NCI-H128 (cell line): ENCODE results near the gene UQCRHL.
A peak's percentile ranks its signal among the peaks of the same experiment; 100 is the strongest.
"Not testable (repeated sequence)": the region's sequence is repeated elsewhere in the genome, so short reads cannot be mapped to it uniquely, and the experiment has no call there.

Experiments
- DNase-seq: peaks from one replicate; lab custom pipeline; 2025; ENCODE audit not compliant: unreplicated experiment; lab: John Stamatoyannopoulos, UW

UQCRHL gene

GRCh38 chr1:15807549-15807948, at the start of gene UQCRHL:
Gene UQCRHL, minus strand, starts transcription at chr1:15807649. Its CDS starts 0 bp downstream, at chr1:15807649.
- not testable (repeated sequence) for DNase-seq

DNA sequence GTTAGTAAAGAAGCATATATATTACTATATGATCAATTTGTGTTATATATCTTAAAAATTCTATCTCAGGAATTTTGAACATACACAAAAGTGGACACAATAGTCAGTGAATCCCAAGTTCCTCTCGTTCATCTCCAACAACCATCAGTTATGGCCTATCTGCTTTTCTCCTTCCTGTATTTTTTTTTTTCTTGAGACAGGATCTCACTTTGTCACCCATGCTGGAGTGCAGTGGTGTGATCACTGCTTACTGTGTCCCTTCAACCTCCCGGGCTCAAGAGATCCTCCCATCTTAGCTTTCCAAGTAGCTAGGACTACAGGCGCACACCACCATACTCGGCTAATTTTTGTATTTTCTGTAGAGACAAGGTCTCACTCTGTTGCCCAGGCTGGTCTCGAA, 49.4 kb upstream of the UQCRHL start:
- DNase-seq: no peak

- no peak for DNase-seq
Observed at GRCh38 chr1:15852828-15853302, 45.4 kb upstream of the UQCRHL start.

GRCh38 chr1:15852036-15852827, 44.8 kb upstream of the UQCRHL start:
- no peak for DNase-seq

DNA sequence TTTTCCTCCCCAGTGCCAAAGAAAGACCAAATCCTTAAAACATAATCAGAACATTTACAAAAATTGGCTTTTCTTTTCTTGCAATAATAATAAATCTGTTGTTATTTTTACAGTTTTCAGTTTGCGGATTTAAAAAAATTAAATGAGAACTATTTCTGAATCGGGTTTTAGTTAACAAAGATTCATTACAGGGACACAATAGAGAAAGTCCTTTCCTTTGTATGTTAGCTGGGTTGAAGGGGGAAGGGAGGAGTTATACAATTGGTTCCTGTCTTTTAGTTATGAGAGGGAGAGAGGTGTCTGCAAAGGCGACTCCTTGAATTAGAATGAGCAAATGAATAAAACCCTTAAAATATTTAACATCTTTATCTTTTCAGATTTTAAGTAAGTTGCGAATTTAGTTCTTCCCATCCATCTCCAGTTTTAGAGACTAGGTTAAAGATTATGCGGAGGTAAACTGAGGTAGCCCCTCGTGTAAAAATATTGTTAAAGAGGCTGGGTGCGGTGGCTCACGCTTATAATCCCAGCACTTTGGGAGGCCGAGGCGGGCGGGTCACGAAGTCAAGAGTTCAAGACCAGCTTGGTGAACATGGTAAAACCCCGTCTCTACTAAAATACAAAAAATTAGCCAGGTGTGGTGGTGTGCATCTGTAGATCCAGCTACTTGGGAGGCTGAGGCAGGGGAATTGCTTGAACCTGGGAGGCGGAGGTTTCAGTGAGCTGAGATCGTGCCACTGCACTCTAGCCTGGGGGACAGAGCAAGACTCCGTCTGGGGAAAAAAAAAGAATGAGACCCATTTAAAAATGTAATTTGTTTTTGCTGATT, 44.0 kb upstream of the UQCRHL start:
- DNase-seq: peak; percentile 25

DNA sequence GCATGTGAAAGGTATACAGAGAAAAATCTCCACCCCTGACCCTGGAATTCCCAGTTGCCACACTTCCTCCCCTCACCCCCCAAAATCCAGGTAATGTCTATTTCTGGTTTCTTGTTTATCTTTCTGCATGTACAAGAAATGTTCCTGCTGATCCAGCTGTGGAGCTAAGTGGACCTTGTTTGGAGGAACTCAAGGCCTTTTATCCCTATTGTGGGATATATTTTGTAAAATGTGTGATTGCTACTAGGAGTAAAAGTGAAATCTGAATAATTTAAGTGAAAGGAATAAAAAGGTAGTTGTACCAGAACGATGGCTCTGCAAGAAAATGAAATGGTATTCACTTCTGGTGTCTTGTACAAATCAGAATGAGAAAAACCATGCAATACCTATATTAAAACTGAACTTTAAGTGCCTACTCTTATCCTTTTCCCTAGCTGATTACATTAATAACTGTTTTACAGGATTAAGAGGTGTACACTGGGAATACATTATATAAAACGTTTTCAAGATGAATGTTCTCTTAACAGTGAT, 43.1 kb upstream of the UQCRHL start:
- no peak for DNase-seq

DNA sequence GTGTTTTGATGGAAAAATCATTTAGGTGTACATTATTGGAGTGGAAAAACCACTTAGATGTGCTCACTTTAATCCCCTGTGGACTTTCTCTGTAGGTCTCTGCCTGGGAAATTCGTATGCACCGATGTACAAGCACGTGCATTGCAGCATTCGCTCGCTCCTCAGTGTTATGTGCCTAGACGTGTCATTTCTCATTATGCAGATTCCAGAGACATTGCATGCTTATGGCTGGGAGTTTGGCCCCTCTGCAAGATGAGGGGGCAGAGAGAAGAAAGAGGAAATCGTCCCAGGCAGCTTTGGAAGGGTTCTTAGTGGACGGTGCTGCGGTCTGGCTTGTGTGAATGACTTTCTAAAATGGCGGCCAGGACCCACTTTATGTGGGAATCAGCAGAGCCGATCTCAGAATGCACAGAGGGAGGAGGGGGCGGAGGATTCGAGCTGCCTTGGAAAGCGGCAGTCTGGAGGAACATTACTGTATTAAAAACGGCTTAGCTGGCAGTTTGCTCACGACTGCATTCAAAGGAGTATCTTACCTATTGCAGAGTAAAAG, 42.4 kb upstream of the UQCRHL start:
- DNase-seq: peak; percentile 72

DNA sequence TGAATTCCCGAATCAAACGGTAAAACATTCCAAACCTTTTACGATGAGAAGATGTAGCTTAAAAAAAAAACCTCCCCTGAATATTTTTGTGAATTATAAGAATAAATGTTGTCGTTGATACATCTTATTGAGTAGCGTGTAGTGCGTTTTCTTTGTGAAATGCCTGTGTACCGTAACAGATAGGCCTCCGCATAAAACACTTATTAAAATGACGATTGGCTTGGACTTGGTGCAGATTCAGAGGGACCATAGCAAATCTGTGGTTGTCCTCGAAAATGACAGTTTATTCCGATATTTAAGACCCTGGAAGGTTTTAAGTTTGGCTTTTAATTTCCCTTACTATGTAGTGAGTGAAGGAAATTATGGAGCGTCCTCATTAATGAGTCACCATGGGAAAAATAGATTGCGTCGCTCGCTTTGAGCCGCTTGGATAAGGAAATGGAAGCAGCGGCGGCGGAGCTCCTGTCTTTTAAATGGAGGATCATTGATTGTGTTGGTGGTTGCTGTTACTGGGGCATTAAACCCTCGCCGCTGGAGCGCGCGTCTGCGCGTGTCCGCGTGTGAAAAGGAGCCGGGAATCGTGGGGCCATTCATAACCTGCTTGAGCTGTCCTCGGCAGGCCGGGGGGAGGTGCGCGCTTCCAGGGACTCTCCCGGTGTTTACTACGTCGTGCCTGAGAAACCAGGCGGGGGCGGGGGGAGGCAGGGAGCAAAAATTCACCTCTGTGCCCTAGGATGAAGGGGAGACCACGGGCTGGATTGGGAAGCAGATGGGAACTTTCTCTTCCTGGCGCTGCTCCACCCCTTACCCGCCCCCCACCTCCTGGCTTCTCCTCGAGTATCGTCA, 41.7 kb upstream of the UQCRHL start:
- DNase-seq: peak; percentile 82

DNA sequence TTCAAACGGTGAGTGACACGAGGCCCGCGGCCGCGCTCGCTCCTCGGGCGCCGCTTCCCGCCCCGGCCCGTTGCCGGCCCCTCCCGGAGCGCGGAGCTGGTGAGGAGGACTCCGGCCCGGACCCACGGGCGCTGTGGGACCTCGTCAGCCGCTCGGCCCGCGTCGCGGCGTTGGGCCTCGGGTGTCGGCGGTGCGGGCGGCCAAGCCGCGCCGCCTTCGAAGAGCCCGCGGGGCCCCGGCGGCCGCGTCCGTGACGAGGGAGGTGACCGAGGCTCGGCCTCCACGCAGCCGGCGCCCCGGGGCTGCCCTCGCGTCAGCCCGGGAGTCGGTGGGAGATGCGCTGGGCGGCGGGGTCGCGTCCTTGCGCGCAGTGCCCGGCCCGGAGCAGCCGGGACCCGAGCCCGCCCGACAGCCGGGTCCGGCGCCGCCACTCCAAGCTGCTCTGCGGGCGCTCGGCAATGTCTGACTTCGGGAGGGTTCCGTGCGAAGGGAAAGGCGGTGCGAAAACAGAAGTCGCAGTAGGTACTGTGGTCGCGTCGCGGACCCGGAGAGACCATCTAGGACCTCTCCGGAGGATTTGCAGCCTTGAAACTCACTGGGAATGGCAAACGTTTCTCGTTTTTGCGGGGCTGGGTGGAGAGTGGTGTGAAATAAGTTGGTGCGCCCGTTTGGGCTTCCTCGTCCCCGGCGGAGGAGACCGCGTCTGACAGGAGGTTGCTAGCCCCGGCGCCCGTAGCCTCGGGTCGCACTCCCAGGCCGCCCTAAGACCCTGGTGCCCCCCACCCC, 40.9 kb upstream of the UQCRHL start:
- no peak for DNase-seq

- no peak for DNase-seq
Observed at GRCh38 chr1:15847893-15848142, 40.4 kb upstream of the UQCRHL start.

- DNase-seq: peak; percentile 99
Observed at GRCh38 chr1:15847100-15847892, 39.8 kb upstream of the UQCRHL start, which contains the start of gene SPEN. Gene SPEN, plus strand, starts transcription at chr1:15847707. Its CDS starts 361 bp downstream, at chr1:15848068.

GRCh38 chr1:15846056-15846455, 38.6 kb upstream of the UQCRHL start:
- not testable (repeated sequence) for DNase-seq

GRCh38 chr1:15843826-15844572, 36.5 kb upstream of the UQCRHL start:
- DNase-seq: no peak

- DNase-seq: no peak
Observed at GRCh38 chr1:15838721-15839120, 31.3 kb upstream of the UQCRHL start.

DNA sequence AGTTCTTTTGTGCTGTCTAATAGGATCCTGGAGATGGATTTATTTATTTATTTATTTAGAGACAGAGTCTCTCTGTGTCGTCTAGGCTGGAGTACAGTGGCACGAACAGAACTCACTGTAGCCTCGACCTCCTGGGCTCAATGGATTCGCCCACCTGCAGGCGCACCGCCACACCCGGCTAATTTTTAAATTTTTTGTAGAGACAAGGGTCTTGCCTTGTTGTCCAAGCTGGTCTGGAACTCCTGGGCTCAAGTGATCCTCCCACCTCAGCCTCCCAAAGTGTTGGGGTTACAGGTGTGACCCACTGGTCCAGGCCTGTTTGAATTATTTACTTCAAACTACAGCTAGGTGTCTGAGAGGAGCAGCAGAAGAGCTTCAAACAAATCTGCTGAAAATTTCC, 30.5 kb upstream of the UQCRHL start:
- no peak for DNase-seq

- no peak for DNase-seq
Observed at GRCh38 chr1:15836772-15837669, 29.6 kb upstream of the UQCRHL start.

GRCh38 chr1:15836511-15836771, 29.0 kb upstream of the UQCRHL start:
- DNase-seq: not testable (repeated sequence)
